NAMALWA (cell line): Measurements from ENCODE around the gene PARD3B.

Experiments used
- DNase-seq: peaks from one replicate; pipeline ENCODE4 v3.0.0-alpha.2; 2015; ENCODE audit warnings: low spot score

The PARD3B gene

GRCh38 chr2:204655101-204655500 lies 109.8 kb downstream of the PARD3B start:
- DNase-seq = no peak

DNA sequence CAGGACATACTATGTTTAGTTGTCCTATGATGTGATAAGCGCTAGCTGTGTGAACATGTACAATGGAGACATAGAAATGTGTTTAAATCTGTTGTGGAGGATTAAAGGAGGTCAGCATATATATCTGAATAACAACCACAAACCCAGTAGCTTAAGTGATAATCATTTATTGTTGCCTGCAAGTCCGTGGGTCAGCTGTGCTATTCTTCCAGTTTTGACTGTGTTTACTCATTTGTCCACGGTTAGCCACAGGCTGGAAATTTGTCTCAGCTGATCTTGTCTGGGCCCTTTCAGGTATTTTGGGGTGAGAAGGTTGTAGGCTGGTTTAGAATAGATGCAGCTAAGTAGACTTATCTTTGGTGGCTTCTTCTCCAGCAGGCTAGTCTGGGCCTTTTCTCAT lies 110.4 kb downstream of the PARD3B start:
- no peak for DNase-seq

DNA sequence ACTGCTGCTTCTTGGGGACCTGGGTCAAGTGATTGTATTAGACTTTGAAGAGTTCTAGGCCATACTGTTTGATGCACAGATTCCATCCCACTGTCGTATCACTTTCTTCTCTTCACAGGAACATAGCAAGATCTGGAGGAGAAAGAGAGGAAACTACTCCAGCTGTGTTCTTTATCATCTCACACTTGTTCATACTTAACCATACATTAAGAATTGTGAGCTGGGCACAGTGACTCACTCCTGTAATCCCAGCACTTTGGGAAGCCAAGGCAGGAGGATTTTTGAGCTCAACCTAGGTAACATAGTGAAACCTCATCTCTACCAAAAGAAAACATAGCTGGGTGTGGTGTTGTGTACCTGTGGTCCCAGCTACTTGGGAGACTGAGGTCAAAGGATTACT lies 111.7 kb downstream of the PARD3B start:
- no peak for DNase-seq

GRCh38 chr2:204662956-204663355 lies 117.7 kb downstream of the PARD3B start:
- DNase-seq = no peak

GRCh38 chr2:204663816-204664425 lies 118.6 kb downstream of the PARD3B start:
- no peak for DNase-seq

- DNase-seq = no peak
Observed at GRCh38 chr2:204664708-204665121, 119.4 kb downstream of the PARD3B start.

DNA sequence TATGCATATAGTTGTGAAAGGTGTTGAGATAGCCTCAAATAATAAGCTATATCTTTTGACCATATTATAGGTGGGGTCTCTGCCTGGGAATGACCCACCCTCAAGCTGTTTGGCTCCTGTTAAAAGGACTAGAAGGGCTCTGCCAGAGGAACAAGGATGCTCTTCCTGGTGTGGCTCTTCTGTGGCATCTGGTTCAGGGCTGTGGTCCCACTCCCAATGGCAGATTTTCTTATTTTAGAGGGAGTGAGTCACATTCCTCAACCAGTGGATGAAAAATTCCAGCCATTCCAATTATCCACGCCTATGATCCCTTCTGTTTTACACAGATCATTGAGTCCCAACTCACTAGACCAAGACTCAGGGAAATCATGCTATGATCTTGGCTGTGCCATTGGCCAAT lies 119.9 kb downstream of the PARD3B start:
- DNase-seq = no peak

GRCh38 chr2:204665771-204666170 lies 120.5 kb downstream of the PARD3B start:
- DNase-seq = no peak

DNA sequence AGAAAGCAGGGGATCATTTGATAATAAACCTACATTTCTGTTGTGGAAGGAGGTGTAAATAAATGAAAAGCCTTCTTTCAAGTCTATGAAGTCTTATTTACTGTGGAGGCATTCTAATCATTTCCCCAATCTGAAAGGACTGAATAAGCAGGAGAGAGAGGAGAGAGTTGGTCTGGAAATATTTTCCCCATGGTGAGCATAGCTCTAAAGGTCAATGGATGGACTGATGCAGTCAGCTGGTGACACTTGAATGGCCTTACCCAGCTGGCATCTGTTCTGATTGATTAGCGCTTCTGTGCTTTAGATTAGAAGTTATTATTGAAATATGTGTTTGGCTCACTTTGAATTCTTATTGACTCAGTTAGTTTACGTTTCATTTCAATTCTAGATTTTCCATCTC lies 122.7 kb downstream of the PARD3B start:
- no peak for DNase-seq

GRCh38 chr2:204669382-204669781 lies 124.1 kb downstream of the PARD3B start:
- no peak for DNase-seq

DNA sequence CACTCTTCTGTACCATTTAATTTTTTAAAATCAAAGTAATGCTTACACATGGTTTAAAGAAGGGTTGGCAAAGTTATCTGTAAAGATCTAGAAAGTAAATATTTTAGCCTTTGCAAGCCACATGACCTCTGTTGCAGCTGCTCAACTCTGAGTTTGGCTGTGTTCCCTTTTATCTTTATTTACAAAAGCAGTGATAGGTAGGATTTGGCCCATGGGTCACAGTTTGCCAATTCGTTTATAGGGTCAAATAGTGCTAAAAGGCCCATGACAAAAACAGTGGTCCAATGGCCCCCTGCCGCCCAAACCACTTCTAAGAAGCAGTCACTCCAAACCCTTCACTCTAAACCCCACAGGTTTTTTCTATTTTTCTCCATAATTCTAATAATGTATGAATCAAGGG lies 124.8 kb downstream of the PARD3B start:
- DNase-seq = no peak

DNA sequence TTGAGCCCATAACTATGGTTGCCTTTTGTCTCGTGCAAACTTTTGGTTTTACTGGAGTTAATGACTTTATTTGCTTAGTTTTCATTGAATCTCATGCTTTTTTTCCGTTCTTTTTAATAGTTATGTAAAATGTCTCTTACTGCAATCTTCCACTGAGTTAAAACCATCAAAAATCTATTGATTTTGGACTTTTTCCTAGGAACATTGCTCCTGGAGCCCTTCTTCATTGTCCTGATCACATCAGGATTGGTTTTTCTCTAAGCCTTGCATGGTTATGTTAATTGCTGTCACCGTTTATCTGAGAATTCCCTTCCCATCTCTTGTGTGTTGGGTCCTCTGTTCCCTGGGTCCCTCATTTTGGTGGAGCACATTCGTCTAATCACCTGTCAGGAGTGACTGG lies 125.5 kb downstream of the PARD3B start:
- no peak for DNase-seq

DNA sequence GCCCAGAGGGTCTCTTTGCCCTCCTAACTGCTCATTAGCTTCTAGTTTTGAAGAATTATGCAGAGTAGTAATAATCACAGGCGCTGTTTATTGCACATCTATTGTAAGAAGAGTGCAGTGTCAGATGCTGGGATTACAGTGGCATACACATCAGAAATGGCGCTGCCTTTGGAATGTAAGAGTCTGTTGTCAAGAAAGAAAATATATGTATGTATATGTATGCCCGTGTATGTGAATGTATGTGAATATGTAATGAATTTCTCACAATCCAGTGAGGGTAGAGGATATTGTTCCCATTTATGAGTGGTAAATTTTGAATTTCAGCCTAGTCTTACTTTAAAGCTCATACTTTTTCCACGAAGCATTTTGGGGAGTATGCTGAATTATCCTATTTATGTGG lies 127.5 kb downstream of the PARD3B start:
- no peak for DNase-seq

GRCh38 chr2:204673877-204674276 lies 128.6 kb downstream of the PARD3B start:
- DNase-seq = no peak

GRCh38 chr2:204678031-204678430 lies 132.8 kb downstream of the PARD3B start:
- DNase-seq = no peak

DNA sequence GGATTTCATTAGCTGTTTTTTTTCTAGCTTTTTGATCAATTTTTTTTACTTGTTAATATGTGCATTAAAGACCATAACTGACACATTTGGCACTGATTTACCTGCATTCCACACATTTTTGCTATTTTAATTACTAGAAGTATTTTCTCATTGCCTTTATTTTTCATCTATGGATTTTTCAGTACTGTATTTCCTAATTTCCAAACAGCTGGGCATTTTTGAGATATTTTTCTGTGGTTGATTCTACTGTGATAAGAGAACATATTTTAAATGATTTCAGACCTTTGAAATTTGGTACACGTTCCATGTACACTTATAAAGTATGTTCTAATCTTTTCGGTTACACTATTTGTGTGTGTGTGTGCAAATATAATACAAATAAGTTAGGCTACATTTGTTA lies 135.3 kb downstream of the PARD3B start:
- no peak for DNase-seq

GRCh38 chr2:204681412-204681811 lies 136.1 kb downstream of the PARD3B start:
- DNase-seq = no peak

- DNase-seq = no peak
Observed at GRCh38 chr2:204683384-204683783, 138.1 kb downstream of the PARD3B start.

DNA sequence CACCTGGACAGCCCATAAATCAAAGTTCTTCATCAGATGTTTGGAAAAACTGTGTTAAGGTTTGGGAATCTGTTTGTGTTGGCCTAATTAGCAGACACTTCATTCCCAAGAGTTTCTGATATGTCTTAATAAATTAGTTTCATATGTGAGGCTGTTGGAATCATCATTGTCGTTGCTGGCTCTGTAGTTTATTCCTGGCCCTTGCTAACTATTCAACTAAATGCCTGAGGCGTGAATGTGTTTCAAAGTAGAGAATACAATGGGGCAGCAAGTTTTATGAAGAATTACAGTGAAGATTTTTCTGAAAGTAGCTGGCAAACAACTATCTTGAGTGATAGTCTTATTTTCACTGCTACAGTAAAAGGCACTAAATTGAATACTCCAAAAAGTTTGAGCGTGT lies 141.1 kb downstream of the PARD3B start:
- DNase-seq = no peak

DNA sequence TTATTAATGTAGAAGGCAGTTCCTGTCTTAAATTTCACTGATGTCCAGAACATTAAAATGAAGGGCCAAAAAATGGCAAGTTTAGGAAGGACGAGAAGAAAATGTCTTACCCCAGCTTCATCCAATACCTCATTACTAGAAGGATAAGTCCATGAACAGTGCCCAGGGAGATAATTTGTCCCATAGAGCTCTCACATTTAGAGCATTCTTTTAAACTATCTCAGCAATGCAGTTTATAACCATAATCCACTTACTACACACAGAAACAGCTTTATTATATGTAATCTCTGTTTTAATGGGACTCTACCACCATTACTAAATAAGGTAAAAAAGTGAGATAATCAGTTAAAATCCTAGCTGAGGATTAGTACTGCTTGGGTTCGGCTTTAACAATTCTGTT lies 142.5 kb downstream of the PARD3B start:
- DNase-seq = no peak

- peak; percentile 61 for DNase-seq
Observed at GRCh38 chr2:204691911-204692510, 146.7 kb downstream of the PARD3B start.

- DNase-seq = no peak
Observed at GRCh38 chr2:204692790-204693189, 147.5 kb downstream of the PARD3B start.

DNA sequence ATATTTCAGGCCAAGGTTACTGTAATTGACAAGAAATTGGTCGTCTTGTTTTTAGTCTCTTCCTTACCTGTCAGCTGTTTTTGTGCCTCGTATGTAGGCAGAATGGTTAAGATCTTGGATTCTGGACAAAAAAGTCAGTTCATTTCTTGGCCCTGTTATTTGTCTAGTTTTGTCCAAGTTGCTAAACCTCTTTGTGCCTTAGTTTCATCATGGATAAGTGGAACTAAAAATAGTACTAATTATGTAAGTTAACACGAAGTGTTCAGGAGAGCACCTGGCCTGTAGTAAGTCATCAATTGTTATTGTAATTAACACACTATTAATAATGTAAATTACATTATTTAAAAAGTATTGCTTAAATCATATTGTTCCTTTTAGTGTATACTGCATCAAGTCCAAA lies 148.0 kb downstream of the PARD3B start:
- DNase-seq = no peak

- no peak for DNase-seq
Observed at GRCh38 chr2:204695506-204695905, 150.2 kb downstream of the PARD3B start.
